IMR-90 (cell line): Measurements from ENCODE around the gene PCDHA4. TPM values are rescaled to one million over a fixed set of nuclear protein-coding genes. Genes with fewer than 3 reads are reported as not detected.

Experiments
- ATAC-seq: fragments of 200-7000 bp; cut with Tn5 transposase; 2 replicates; pipeline ENCODE4 v1.9.1; 2020; ENCODE audit warnings: low read depth, mild to moderate bottlenecking, moderate library complexity
- BruUV-seq: library from RNA; stranded (reverse); fragments of 400-500 nt; replicated peaks from 2 replicates; lab custom pipeline; 2021; lab: Mats Ljungman, UMichigan
- CTCF ChIA-PET: fragments of 300-600 bp; formaldehyde crosslinking; extraction: SDS; loops from one replicate; lab custom pipeline; 2021; ENCODE audit warnings: antibody characterized with exemption; lab: Yijun Ruan, JAX
- POLR2A ChIA-PET: fragments of 300-600 bp; sonication (Branson Sonifier 250); formaldehyde crosslinking; loops from one replicate; lab custom pipeline; 2022; ENCODE audit warnings: antibody characterized with exemption; ENCODE audit not compliant: unreplicated experiment; lab: Charles Lee
- DNase-seq: peaks from one replicate; pipeline ENCODE4 v3.0.0; 2013
- H2AFZ ChIP-seq: replicated peaks from 2 replicates; pipeline ENCODE3; 2013; ENCODE audit warnings: low read length, mild to moderate bottlenecking; ENCODE audit not compliant: poor library complexity
- H2AK5ac ChIP-seq: 2 replicates; pipeline ENCODE4 v1.6.1; 2013; ENCODE audit warnings: low read depth, low read length, inconsistent platforms
- H2AK9ac ChIP-seq: replicated peaks from 2 replicates; pipeline ENCODE3; 2013; ENCODE audit warnings: mild to moderate bottlenecking, low read depth, low read length, moderate library complexity; ENCODE audit not compliant: poor library complexity
- H2BK120ac ChIP-seq: 2 replicates; pipeline ENCODE4 v1.6.1; 2013; ENCODE audit warnings: low read depth, low read length, inconsistent platforms
- H2BK15ac ChIP-seq: 3 replicates; pipeline ENCODE4 v1.6.1; 2013; ENCODE audit warnings: low read depth, low read length, inconsistent platforms
- H2BK20ac ChIP-seq: 2 replicates; pipeline ENCODE4 v1.6.1; 2013; ENCODE audit warnings: low read depth, mild to moderate bottlenecking, inconsistent platforms, low read length, moderate library complexity
- H2BK5ac ChIP-seq: 2 replicates; pipeline ENCODE4 v1.6.1; 2013; ENCODE audit warnings: mild to moderate bottlenecking, low read depth, low read length, inconsistent platforms; ENCODE audit not compliant: poor library complexity, severe bottlenecking
- H3K14ac ChIP-seq: replicated peaks from 2 replicates; pipeline ENCODE4 v1.6.1; 2013; ENCODE audit warnings: low read depth, low read length, inconsistent platforms
- H3K18ac ChIP-seq: 2 replicates; pipeline ENCODE4 v1.6.1; 2013; ENCODE audit warnings: low read depth, low read length, control low read depth
- H3K23ac ChIP-seq: 2 replicates; pipeline ENCODE4 v1.6.1; 2013; ENCODE audit warnings: low read depth, low read length, inconsistent platforms
- H3K27ac ChIP-seq: 2 replicates; pipeline ENCODE4 v1.5.1; 2013; ENCODE audit warnings: mild to moderate bottlenecking, control low read depth, low read length; ENCODE audit not compliant: insufficient read depth
- H3K27me3 ChIP-seq: 2 replicates; pipeline ENCODE4 v1.6.1; 2013; ENCODE audit warnings: low read length; ENCODE audit not compliant: control insufficient read depth, insufficient read depth
- H3K36me3 ChIP-seq: 2 replicates; pipeline ENCODE4 v1.6.1; 2013; ENCODE audit warnings: low read length, mixed read lengths; ENCODE audit not compliant: control insufficient read depth, insufficient read depth
- H3K4ac ChIP-seq: 2 replicates; pipeline ENCODE4 v1.6.1; 2013; ENCODE audit warnings: low read depth, low read length, inconsistent platforms
- H3K4me1 ChIP-seq: 2 replicates; pipeline ENCODE4 v1.6.1; 2013; ENCODE audit warnings: low read length, mixed read lengths; ENCODE audit not compliant: control insufficient read depth, insufficient read depth
- H3K4me2 ChIP-seq: 2 replicates; pipeline ENCODE4 v1.6.1; 2013; ENCODE audit warnings: low read depth, mild to moderate bottlenecking, control low read depth, low read length, moderate library complexity
- H3K4me3 ChIP-seq: 2 replicates; pipeline ENCODE4 v1.5.1; 2013; ENCODE audit warnings: low read depth, mild to moderate bottlenecking, control low read depth, low read length, moderate library complexity; ENCODE audit not compliant: insufficient read depth
- H3K56ac ChIP-seq: 2 replicates; pipeline ENCODE4 v1.6.1; 2013; ENCODE audit warnings: low read length, inconsistent platforms; ENCODE audit not compliant: insufficient read depth; ENCODE audit errors: extremely low read depth
- H3K79me1 ChIP-seq, 2 experiments: 2 replicates each; pipeline ENCODE4 v1.6.1; 2013; ENCODE audit warnings: low read length in 2 of 2, inconsistent platforms in 1 of 2, low read depth in 1 of 2
- H3K9ac ChIP-seq: 2 replicates; pipeline ENCODE4 v1.6.1; 2013; ENCODE audit warnings: low read depth, low read length, control low read depth
- H3K9me1 ChIP-seq: 2 replicates; pipeline ENCODE4 v1.6.1; 2013; ENCODE audit warnings: low read length, inconsistent platforms; ENCODE audit not compliant: insufficient read depth
- H3K9me3 ChIP-seq: 2 replicates; pipeline ENCODE4 v1.6.1; 2013; ENCODE audit warnings: low read length; ENCODE audit not compliant: control insufficient read depth, insufficient read depth
- H4K20me1 ChIP-seq: 2 replicates; pipeline ENCODE4 v1.6.1; 2013; ENCODE audit warnings: low read length, inconsistent platforms; ENCODE audit not compliant: insufficient read depth
- H4K5ac ChIP-seq: 2 replicates; pipeline ENCODE4 v1.6.1; 2013; ENCODE audit warnings: mild to moderate bottlenecking, low read depth, low read length, control low read depth
- H4K8ac ChIP-seq, 2 experiments: 2 replicates each; pipeline ENCODE4 v1.6.1; 2013; ENCODE audit warnings: low read depth in 2 of 2, low read length in 2 of 2, control low read depth in 1 of 2, inconsistent platforms in 1 of 2
- H4K91ac ChIP-seq: 2 replicates; pipeline ENCODE4 v1.6.1; 2013; ENCODE audit warnings: low read depth, low read length, inconsistent platforms; ENCODE audit not compliant: insufficient read depth
- BHLHE40 ChIP-seq: fragments of 150-350 bp; IDR thresholded peaks from 2 replicates; pipeline ENCODE4 v1.6.1; 2016; ENCODE audit warnings: mild to moderate bottlenecking, low read depth, low read length
- CEBPB ChIP-seq: IDR thresholded peaks from 2 replicates; pipeline ENCODE4 v1.6.1; 2012; ENCODE audit warnings: low read depth, low read length, improper control_type of control experiment
- CHD1 ChIP-seq: IDR thresholded peaks from 2 replicates; pipeline ENCODE4 v1.6.1; 2012; ENCODE audit warnings: low read depth, low read length, improper control_type of control experiment
- FOS ChIP-seq: fragments of 150-350 bp; IDR thresholded peaks from 2 replicates; pipeline ENCODE4 v1.6.1; 2016; ENCODE audit warnings: low read depth, low read length
- MAFK ChIP-seq: IDR thresholded peaks from 2 replicates; pipeline ENCODE4 v1.6.1; 2012; ENCODE audit warnings: low read depth, low read length, improper control_type of control experiment
- MAZ ChIP-seq: IDR thresholded peaks from 2 replicates; pipeline ENCODE4 v1.6.1; 2012; ENCODE audit warnings: low read depth, mild to moderate bottlenecking, low read length, improper control_type of control experiment, moderate library complexity, borderline replicate concordance
- MXI1 ChIP-seq: IDR thresholded peaks from 2 replicates; pipeline ENCODE4 v1.6.1; 2012; ENCODE audit warnings: low read depth, mild to moderate bottlenecking, low read length, moderate library complexity, borderline replicate concordance
- NFE2L2 ChIP-seq: fragments of 150-350 bp; IDR thresholded peaks from 2 replicates; pipeline ENCODE4 v1.6.1; 2016; ENCODE audit warnings: low read depth, mild to moderate bottlenecking, low read length
- POLR2A ChIP-seq: IDR thresholded peaks from 2 replicates; pipeline ENCODE4 v1.6.1; 2012; ENCODE audit warnings: mild to moderate bottlenecking, low read depth, low read length
- RAD21 ChIP-seq: IDR thresholded peaks from 2 replicates; pipeline ENCODE4 v1.6.1; 2012; ENCODE audit warnings: low read length, improper control_type of control experiment
- RCOR1 ChIP-seq: IDR thresholded peaks from 2 replicates; pipeline ENCODE4 v1.6.1; 2012; ENCODE audit warnings: mild to moderate bottlenecking, low read length, improper control_type of control experiment; ENCODE audit not compliant: insufficient replicate concordance
- RFX5 ChIP-seq: IDR thresholded peaks from 2 replicates; pipeline ENCODE4 v1.8.0; 2012; ENCODE audit warnings: low read depth, mild to moderate bottlenecking, low read length, moderate library complexity
- SMC3 ChIP-seq: fragments of 150-350 bp; IDR thresholded peaks from 2 replicates; pipeline ENCODE4 v1.6.1; 2016; ENCODE audit warnings: low read depth, mild to moderate bottlenecking, antibody characterized with exemption, low read length, moderate library complexity
- whole genome bisulfite sequencing, 2 experiments: methylation state at CpG; one replicate each; pipeline versions ENCODE4 v1.1.5 to v1.1.7; 2013; ENCODE audit warnings: missing lambda C conversion rate in 2 of 2; ENCODE audit not compliant: insufficient read length in 1 of 2; ENCODE audit errors: extremely low coverage in 2 of 2; 5-methylcytosine and 5-hydroxymethylcytosine counted together
- dilution Hi-C: fragments of 300-500 bp; cut with HindIII; formaldehyde crosslinking; loops from one replicate; pipeline ENCODE4 v1.14.3; 2018; ENCODE audit warnings: low sequenced_read_pairs; ENCODE audit not compliant: unreplicated experiment
- in situ Hi-C: fragments of 300-500 bp; cut with MboI; formaldehyde crosslinking; loops from 3 replicates; pipeline ENCODE4 v1.14.3; 2019; ENCODE audit warnings: low sequenced_read_pairs, inconsistent platforms, mixed read lengths
- intact Hi-C: fragments of 100-400 bp; cut with micrococcal nuclease; formaldehyde crosslinking; loops from 2 replicates; pipeline ENCODE4 v1.10.0; 2022
- polyA plus RNA-seq, 3 experiments: library from polyadenylated mRNA; depleted of rRNA; stranded (reverse); fragments of >200 nt; gene quantifications; 2 replicates each; pipeline ENCODE4 v1.2.3, GENCODE V29; 2012; ENCODE audit warnings: low replicate concordance in 1 of 3
- total RNA-seq: library from RNA; depleted of rRNA; stranded (reverse); fragments of >200 nt; gene quantifications from 2 replicates; pipeline ENCODE4 v1.2.3, GENCODE V29; 2012
- TF ChIP-seq, protein P1 (sequence below): fragments of 150-350 bp; IDR thresholded peaks from 2 replicates; pipeline ENCODE4 v1.6.1; 2017; ENCODE audit warnings: mild to moderate bottlenecking, antibody characterized with exemption, low read length, low read depth
- TF ChIP-seq, protein P2 (sequence below): fragments of 150-350 bp; IDR thresholded peaks from 2 replicates; pipeline ENCODE4 v1.6.1; 2016; ENCODE audit warnings: low read depth, mild to moderate bottlenecking, low read length, moderate library complexity, borderline replicate concordance

The PCDHA4 gene
- total and polyA plus RNA-seq, 2 of the 4 experiments (the other 2 are of a cell fraction) = under 0.01 to 0.02 TPM

DNA sequence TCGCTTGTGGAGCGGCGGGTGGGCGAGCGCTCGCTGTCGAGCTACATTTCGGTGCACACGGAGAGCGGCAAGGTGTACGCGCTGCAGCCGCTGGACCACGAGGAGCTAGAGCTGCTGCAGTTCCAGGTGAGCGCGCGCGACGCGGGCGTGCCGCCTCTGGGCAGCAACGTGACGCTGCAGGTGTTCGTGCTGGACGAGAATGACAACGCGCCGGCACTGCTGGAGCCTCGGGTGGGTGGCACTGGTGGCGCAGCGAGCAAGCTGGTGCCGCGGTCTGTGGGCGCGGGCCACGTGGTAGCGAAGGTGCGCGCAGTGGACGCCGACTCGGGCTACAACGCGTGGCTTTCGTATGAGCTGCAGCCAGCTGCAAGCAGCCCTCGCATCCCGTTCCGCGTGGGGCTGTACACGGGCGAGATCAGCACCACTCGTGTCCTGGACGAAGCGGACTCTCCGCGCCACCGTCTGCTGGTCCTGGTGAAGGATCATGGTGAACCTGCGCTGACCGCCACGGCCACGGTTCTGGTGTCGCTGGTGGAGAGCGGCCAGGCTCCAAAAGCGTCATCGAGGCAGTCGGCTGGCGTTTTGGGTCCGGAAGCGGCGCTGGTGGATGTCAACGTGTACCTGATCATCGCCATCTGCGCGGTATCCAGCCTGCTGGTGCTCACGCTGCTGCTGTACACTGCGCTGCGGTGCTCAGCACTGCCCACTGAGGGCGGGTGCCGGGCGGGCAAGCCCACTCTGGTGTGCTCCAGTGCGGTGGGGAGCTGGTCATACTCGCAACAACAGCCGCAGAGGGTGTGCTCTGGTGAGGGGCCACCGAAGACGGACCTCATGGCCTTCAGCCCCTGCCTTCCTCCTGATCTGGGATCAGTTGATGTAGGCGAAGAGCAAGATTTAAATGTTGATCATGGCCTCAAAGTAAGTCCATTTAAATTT, 36.2 kb downstream of the PCDHA4 start:
- DNase-seq = no peak
- CTCF ChIA-PET = no interaction called here
- Histone ChIP-seq H3K4me1 (no peaks in the 10 kb centered on the region), H3K18ac (no peak overlapping the region), H3K27ac (no peak overlapping the region), H4K5ac (no peak overlapping the region), H2AK9ac (no peak overlapping the region), H4K8ac (no peak overlapping the region), H3K23ac (no peak overlapping the region), H2BK5ac (no peak overlapping the region), H3K9ac (no peak overlapping the region), H4K20me1 (no peaks in the 10 kb centered on the region), H2BK120ac (no peak overlapping the region), H3K27me3 (no peaks in the 10 kb centered on the region), H2BK20ac (no peak overlapping the region), H3K56ac (no peak overlapping the region), H4K91ac (no peak overlapping the region), H3K4ac (no peak overlapping the region), H3K4me2 (no peak overlapping the region), H2AK5ac (no peak overlapping the region), H3K79me1 (no peaks in the 10 kb centered on the region), H3K4me3 (no peak overlapping the region), H2AFZ (no peak overlapping the region), H3K9me3 (peaks cover 14% of the 10 kb centered on the region), H2BK15ac (no peak overlapping the region), H3K14ac (no peak overlapping the region), H3K36me3 (no peaks in the 10 kb centered on the region), H3K9me1 (no peaks in the 10 kb centered on the region)
- in situ Hi-C loops (no loop called here), intact Hi-C loops (no loop called here), dilution Hi-C loops (no loop called here)
- ATAC-seq = no peak
- no peak for TF ChIP-seq POLR2A
- TF ChIP-seq NFE2L2 = no peak
- no peak for TF ChIP-seq CEBPB
- TF ChIP-seq, protein P1, sequence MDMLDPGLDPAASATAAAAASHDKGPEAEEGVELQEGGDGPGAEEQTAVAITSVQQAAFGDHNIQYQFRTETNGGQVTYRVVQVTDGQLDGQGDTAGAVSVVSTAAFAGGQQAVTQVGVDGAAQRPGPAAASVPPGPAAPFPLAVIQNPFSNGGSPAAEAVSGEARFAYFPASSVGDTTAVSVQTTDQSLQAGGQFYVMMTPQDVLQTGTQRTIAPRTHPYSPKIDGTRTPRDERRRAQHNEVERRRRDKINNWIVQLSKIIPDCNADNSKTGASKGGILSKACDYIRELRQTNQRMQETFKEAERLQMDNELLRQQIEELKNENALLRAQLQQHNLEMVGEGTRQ = no peak
- TF ChIP-seq RCOR1 = no peak
- TF ChIP-seq RFX5 = no peak
- no peak for TF ChIP-seq MAZ
- TF ChIP-seq SMC3 = no peak
- no peak for TF ChIP-seq CHD1
- TF ChIP-seq MAFK = no peak
- TF ChIP-seq BHLHE40 = no peak
- no peak for TF ChIP-seq FOS
- no peak for TF ChIP-seq MXI1
- TF ChIP-seq, protein P2, sequence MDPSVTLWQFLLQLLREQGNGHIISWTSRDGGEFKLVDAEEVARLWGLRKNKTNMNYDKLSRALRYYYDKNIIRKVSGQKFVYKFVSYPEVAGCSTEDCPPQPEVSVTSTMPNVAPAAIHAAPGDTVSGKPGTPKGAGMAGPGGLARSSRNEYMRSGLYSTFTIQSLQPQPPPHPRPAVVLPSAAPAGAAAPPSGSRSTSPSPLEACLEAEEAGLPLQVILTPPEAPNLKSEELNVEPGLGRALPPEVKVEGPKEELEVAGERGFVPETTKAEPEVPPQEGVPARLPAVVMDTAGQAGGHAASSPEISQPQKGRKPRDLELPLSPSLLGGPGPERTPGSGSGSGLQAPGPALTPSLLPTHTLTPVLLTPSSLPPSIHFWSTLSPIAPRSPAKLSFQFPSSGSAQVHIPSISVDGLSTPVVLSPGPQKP = no peak
- TF ChIP-seq RAD21 = no peak
- POLR2A ChIA-PET = no interaction called here
- WGBS, 2 experiments = 53% methylated on average over 48 of the region's 87 CpGs; no CpG with 5 or more reads in 1 of the 2 experiments
- BruUV-seq = no TSS peak
